ENCODE results near the gene BNC2. TPM values are rescaled to one million over a fixed set of nuclear protein-coding genes. Genes with fewer than 3 reads are reported as not detected.

The BNC2 gene
- total RNA-seq, 2 experiments from 2014 or later: not detected

GRCh38 chr9:16624744-16625117, 245.7 kb downstream of the BNC2 start:
- ATAC-seq (no peak), DNase-seq (no peak)
- Mint-ChIP-seq H3K36me3 (ENCODE audit: low read depth) (no peaks in the 10 kb centered on the region), H3K4me1 (ENCODE audit: low read depth) (no peaks in the 10 kb centered on the region), H3K27me3 (ENCODE audit: low read depth) (no peaks in the 10 kb centered on the region), H3K27ac (no peak overlapping the region), H3K4me3 (no peak overlapping the region), H3K9me3 (ENCODE audit: insufficient read depth) (no peaks in the 10 kb centered on the region)
- ChIA-PET POLR2A (no interaction called here), CTCF (no interaction called here)

GRCh38 chr9:16623989-16624743, 246.3 kb downstream of the BNC2 start:
- no peaks in the 10 kb centered on the region for H3K36me3 Mint-ChIP-seq (ENCODE audit: low read depth)
- no peak overlapping the region for H3K4me3 Mint-ChIP-seq
- H3K27ac Mint-ChIP-seq: no peak overlapping the region
- no peaks in the 10 kb centered on the region for H3K4me1 Mint-ChIP-seq (ENCODE audit: low read depth)
- ATAC-seq (no peak), DNase-seq (no peak)
- no peaks in the 10 kb centered on the region for H3K9me3 Mint-ChIP-seq (ENCODE audit: insufficient read depth)
- ChIA-PET CTCF (no interaction called here), POLR2A (no interaction called here)
- H3K27me3 Mint-ChIP-seq (ENCODE audit: low read depth): no peaks in the 10 kb centered on the region

GRCh38 chr9:16622541-16622940, 247.9 kb downstream of the BNC2 start:
- H3K27me3 Mint-ChIP-seq (ENCODE audit: low read depth): no peaks in the 10 kb centered on the region
- POLR2A ChIA-PET: no interaction called here
- H3K27ac Mint-ChIP-seq: no peak overlapping the region
- H3K4me3 Mint-ChIP-seq: no peak overlapping the region
- H3K4me1 Mint-ChIP-seq (ENCODE audit: low read depth): no peaks in the 10 kb centered on the region
- DNase-seq (no peak), ATAC-seq (no peak)
- no peaks in the 10 kb centered on the region for H3K36me3 Mint-ChIP-seq (ENCODE audit: low read depth)
- CTCF ChIA-PET: no interaction called here
- no peaks in the 10 kb centered on the region for H3K9me3 Mint-ChIP-seq (ENCODE audit: insufficient read depth)

DNA sequence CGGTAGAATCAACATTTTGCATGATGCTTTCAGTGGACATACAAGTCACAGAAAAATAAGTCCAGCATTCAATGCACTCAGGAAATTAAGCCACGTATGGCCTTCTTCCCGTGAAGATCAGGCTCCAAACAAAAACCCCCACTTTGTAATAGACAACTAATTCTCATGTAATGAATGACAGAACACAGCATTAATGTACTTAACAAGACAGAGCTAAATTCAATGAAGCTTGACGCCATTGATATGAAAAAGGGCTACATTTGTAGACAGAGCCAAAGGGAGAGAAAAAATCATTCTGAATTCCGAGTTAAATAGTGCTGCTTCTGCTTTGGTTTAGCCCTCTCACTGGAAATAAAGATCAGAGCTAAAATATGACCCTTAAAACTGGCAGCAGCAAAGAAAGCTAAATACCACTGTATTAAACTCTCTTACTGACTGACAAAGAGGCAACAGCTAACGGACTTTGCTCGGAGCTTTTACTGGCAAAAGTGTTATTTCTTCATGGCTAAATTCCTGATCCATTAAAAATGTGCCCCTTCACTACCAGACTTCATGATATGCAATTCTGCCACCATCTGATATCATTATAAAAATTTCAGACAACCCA, 250.5 kb downstream of the BNC2 start:
- Mint-ChIP-seq H3K36me3 (ENCODE audit: low read depth) (no peaks in the 10 kb centered on the region), H3K27ac (no peak overlapping the region), H3K27me3 (ENCODE audit: low read depth) (no peaks in the 10 kb centered on the region), H3K4me1 (ENCODE audit: low read depth) (no peaks in the 10 kb centered on the region), H3K4me3 (no peak overlapping the region), H3K9me3 (ENCODE audit: insufficient read depth) (no peaks in the 10 kb centered on the region)
- ATAC-seq (no peak), DNase-seq (no peak)
- CTCF ChIA-PET: no interaction called here
- POLR2A ChIA-PET: no interaction called here

DNA sequence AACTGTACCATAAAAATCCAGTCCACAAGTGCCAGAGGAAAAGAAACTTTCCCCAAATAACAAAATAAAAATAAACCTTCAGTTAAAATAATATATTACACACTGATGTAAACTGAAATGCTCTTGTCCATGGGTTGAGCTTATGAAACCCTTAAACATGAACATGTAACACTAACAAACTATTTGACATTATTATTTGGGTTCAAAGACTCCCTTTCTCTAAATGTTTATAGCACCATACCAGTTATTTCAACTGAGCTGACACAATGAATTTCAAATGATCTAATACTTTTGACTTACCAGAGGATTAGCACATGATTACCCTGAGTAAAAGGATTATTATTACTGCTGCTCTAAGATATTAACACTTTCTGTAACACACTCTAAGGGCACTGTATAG, 251.1 kb downstream of the BNC2 start:
- no peak overlapping the region for H3K4me3 Mint-ChIP-seq
- POLR2A ChIA-PET: no interaction called here

GRCh38 chr9:16618524-16618923, 251.9 kb downstream of the BNC2 start:
- no peaks in the 10 kb centered on the region for H3K27me3 Mint-ChIP-seq (ENCODE audit: low read depth)
- H3K9me3 Mint-ChIP-seq (ENCODE audit: insufficient read depth): no peaks in the 10 kb centered on the region
- DNase-seq: no peak
- ATAC-seq: no peak
- no peak overlapping the region for H3K27ac Mint-ChIP-seq
- H3K4me1 Mint-ChIP-seq (ENCODE audit: low read depth): no peaks in the 10 kb centered on the region
- H3K4me3 Mint-ChIP-seq: no peak overlapping the region
- CTCF ChIA-PET: interaction anchor here (0.8 kb wide), 1 partner anchor 21 kb away, joined by 4 read pairs; no protein-coding TSS in a partner anchor
- POLR2A ChIA-PET: no interaction called here
- H3K36me3 Mint-ChIP-seq (ENCODE audit: low read depth): no peaks in the 10 kb centered on the region

More for the DNA sequence above, 251.1 kb downstream of the BNC2 start:
- ATAC-seq (no peak), DNase-seq (no peak)
- CTCF ChIA-PET: no interaction called here
- Mint-ChIP-seq H3K36me3 (ENCODE audit: low read depth) (no peaks in the 10 kb centered on the region), H3K27ac (no peak overlapping the region), H3K4me1 (ENCODE audit: low read depth) (no peaks in the 10 kb centered on the region), H3K9me3 (ENCODE audit: insufficient read depth) (no peaks in the 10 kb centered on the region), H3K27me3 (ENCODE audit: low read depth) (no peaks in the 10 kb centered on the region)

- H3K9me3 Mint-ChIP-seq (ENCODE audit: insufficient read depth): no peaks in the 10 kb centered on the region
- DNase-seq: no peak
- POLR2A ChIA-PET: no interaction called here
- H3K27me3 Mint-ChIP-seq (ENCODE audit: low read depth): no peaks in the 10 kb centered on the region
- CTCF ChIA-PET: no interaction called here
- no peak for ATAC-seq
- H3K4me1 Mint-ChIP-seq (ENCODE audit: low read depth): no peaks in the 10 kb centered on the region
- no peaks in the 10 kb centered on the region for H3K36me3 Mint-ChIP-seq (ENCODE audit: low read depth)
- H3K27ac Mint-ChIP-seq: no peak overlapping the region
- H3K4me3 Mint-ChIP-seq: no peak overlapping the region
Measured at GRCh38 chr9:16616686-16617085, 253.8 kb downstream of the BNC2 start.

- Mint-ChIP-seq H3K27me3 (ENCODE audit: low read depth) (no peaks in the 10 kb centered on the region), H3K4me1 (ENCODE audit: low read depth) (no peaks in the 10 kb centered on the region), H3K4me3 (no peak overlapping the region), H3K36me3 (ENCODE audit: low read depth) (no peaks in the 10 kb centered on the region), H3K27ac (no peak overlapping the region), H3K9me3 (ENCODE audit: insufficient read depth) (no peaks in the 10 kb centered on the region)
- no peak for DNase-seq
- no peak for ATAC-seq
- POLR2A ChIA-PET: no interaction called here
- CTCF ChIA-PET: no interaction called here
Measured at GRCh38 chr9:16615451-16615850, 255.0 kb downstream of the BNC2 start.

DNA sequence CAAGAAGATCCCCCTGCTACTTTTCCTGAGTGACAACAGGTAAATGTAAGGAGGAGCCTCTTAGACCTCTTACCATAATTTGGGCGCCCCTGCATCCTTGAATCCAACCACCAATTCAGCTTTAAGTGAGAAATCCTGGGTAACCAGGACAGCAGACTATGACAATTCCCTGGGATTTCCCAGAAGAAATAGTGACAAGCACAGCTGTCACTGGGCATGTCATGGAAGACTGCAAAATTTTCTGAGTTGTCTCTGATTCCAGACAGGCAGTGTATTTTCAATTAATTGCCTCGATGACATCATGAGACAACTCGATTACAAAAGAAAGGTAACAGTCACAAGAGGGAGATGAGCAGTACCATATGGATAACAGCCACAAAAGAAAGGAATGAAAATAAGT, 256.9 kb downstream of the BNC2 start:
- Mint-ChIP-seq H3K4me3 (no peak overlapping the region), H3K27ac (no peak overlapping the region), H3K4me1 (ENCODE audit: low read depth) (no peaks in the 10 kb centered on the region), H3K36me3 (ENCODE audit: low read depth) (no peaks in the 10 kb centered on the region), H3K9me3 (ENCODE audit: insufficient read depth) (no peaks in the 10 kb centered on the region), H3K27me3 (ENCODE audit: low read depth) (no peaks in the 10 kb centered on the region)
- ChIA-PET POLR2A (no interaction called here), CTCF (no interaction called here)
- ATAC-seq (no peak), DNase-seq (no peak)

DNA sequence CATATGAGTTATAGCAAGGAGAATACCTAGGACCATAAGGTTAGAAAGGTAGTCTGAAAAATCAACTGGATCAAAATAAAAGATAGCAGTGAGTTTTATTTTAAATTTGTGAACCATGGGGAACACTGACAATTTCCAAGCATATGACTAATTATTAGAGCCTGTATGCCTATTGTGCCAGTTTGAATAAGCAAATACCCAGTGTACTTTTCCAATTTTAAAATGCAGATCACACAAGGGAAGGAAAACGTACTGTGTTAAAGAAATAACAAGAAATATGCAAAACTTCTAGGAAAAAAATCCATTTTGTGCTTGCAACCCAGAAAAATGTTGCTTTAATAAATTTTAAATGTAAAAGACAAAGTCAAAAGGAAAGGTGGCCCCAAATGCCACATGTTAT, 257.4 kb downstream of the BNC2 start:
- DNase-seq (no peak), ATAC-seq (no peak)
- Mint-ChIP-seq H3K27ac (no peak overlapping the region), H3K4me3 (no peak overlapping the region), H3K9me3 (ENCODE audit: insufficient read depth) (no peaks in the 10 kb centered on the region), H3K27me3 (ENCODE audit: low read depth) (no peaks in the 10 kb centered on the region), H3K36me3 (ENCODE audit: low read depth) (no peaks in the 10 kb centered on the region), H3K4me1 (ENCODE audit: low read depth) (no peaks in the 10 kb centered on the region)
- ChIA-PET POLR2A (no interaction called here), CTCF (no interaction called here)

GRCh38 chr9:16612627-16613026, 257.8 kb downstream of the BNC2 start:
- Mint-ChIP-seq H3K27ac (no peak overlapping the region), H3K9me3 (ENCODE audit: insufficient read depth) (no peaks in the 10 kb centered on the region)
- POLR2A ChIA-PET: no interaction called here

DNA sequence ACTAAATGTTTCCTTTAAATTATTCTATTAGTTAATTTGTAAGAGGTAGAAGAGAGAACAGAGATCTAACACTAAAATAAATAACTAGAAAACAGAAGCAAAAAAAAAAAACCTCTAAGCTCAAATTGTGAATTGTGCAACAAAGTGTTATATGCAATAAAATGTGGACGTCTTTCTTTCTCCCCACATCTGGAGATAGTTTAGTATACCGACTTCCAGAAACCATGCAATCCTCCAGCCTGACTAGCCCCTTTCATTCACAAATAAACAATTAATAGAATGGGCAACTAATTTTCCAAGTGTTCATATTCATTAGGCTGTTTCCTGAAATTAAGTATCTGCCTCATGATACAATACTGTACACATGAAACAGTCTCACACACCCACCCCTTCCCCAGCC, 258.5 kb downstream of the BNC2 start:
- Mint-ChIP-seq H3K4me3 (no peak overlapping the region), H3K4me1 (ENCODE audit: low read depth) (no peaks in the 10 kb centered on the region), H3K36me3 (ENCODE audit: low read depth) (no peaks in the 10 kb centered on the region), H3K27ac (no peak overlapping the region), H3K9me3 (ENCODE audit: insufficient read depth) (no peaks in the 10 kb centered on the region), H3K27me3 (ENCODE audit: low read depth) (no peaks in the 10 kb centered on the region)
- CTCF ChIA-PET: no interaction called here
- ATAC-seq: no peak
- no peak for DNase-seq
- POLR2A ChIA-PET: no interaction called here

More at GRCh38 chr9:16612627-16613026, 257.8 kb downstream of the BNC2 start:
- Mint-ChIP-seq H3K4me3 (no peak overlapping the region), H3K27me3 (ENCODE audit: low read depth) (no peaks in the 10 kb centered on the region), H3K36me3 (ENCODE audit: low read depth) (no peaks in the 10 kb centered on the region), H3K4me1 (ENCODE audit: low read depth) (no peaks in the 10 kb centered on the region)
- DNase-seq (no peak), ATAC-seq (no peak)
- CTCF ChIA-PET: no interaction called here

- ATAC-seq (no peak), DNase-seq (no peak)
- no peak overlapping the region for H3K4me3 Mint-ChIP-seq
- ChIA-PET POLR2A (no interaction called here), CTCF (no interaction called here)
- no peaks in the 10 kb centered on the region for H3K36me3 Mint-ChIP-seq (ENCODE audit: low read depth)
- no peaks in the 10 kb centered on the region for H3K9me3 Mint-ChIP-seq (ENCODE audit: insufficient read depth)
- no peaks in the 10 kb centered on the region for H3K4me1 Mint-ChIP-seq (ENCODE audit: low read depth)
- H3K27ac Mint-ChIP-seq: no peak overlapping the region
- no peaks in the 10 kb centered on the region for H3K27me3 Mint-ChIP-seq (ENCODE audit: low read depth)
Measured at GRCh38 chr9:16611001-16611400, 259.5 kb downstream of the BNC2 start.

All from activated CD8-positive, alpha-beta T cell treated with anti-CD3 and anti-CD28 coated beads, Interleukin-2, amount 10 ng/mL, durations not matched to agents 7 days and 5 days (primary cell).